Measurements from ENCODE around the gene LGMN. TPM values are rescaled to one million over a fixed set of nuclear protein-coding genes. Genes with fewer than 3 reads are reported as not detected.
A peak's percentile ranks its signal among the peaks of the same experiment; 100 is the strongest.

Gene LGMN
- total RNA-seq, 2 experiments from 2014 or later = 3.2 to 5.6 TPM

DNA sequence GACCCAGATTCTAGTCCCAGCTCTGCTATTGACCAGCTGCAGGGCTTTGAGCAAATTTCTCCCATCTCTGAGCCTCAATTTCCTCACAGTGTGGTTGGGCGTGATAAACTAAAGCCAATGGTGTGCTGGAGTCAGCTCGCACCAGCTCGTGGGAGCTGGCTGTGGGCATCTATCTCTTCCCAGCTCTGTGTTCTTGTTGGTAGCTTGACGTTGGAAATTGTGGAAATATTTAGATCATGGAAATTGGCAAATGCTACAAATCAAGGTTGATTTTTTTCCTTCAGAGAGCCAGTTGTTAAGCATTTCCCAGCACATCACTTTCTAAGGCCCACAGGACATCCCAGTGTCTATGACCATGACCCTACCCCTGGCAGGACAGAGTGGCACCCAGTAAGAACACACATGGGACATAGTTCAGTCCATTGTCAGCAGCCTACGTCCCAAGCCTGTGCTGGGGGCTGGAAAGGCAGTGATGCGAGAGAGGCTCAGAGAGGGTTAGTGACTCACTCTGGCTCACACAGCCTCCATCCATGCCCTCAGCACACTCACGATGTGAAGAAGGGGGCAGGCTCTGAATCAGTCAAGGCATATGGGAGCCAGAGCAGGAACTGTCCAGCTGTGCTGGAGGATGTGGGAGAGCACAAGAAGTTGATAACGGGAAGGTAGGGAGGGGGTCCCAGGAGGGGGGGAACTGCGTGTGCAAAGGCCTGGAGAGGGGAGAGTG is 77.6 kb downstream of the LGMN start:
- Mint-ChIP-seq H3K27me3 (no peaks in the 10 kb centered on the region), H3K9me3 (ENCODE audit: low read depth) (no peaks in the 10 kb centered on the region), H3K36me3 (ENCODE audit: low read depth) (peaks cover 45% of the 10 kb centered on the region), H3K4me3 (no peak overlapping the region), H3K27ac (peak overlapping the region; percentile 79), H3K4me1 (peaks cover 80% of the 10 kb centered on the region)
- intact Hi-C loops (cut with DNase I, micrococcal nuclease) = no loop called here
- ATAC-seq = peak; percentile 80
- ChIA-PET POLR2A (no interaction called here), CTCF (interaction anchor here (0.8 to 1.4 kb wide), 7 partner anchors 17 to 424 kb away, joined by 3 to 6 read pairs (median 3); no protein-coding TSS in a partner anchor)
- peak; percentile 62 for DNase-seq

DNA sequence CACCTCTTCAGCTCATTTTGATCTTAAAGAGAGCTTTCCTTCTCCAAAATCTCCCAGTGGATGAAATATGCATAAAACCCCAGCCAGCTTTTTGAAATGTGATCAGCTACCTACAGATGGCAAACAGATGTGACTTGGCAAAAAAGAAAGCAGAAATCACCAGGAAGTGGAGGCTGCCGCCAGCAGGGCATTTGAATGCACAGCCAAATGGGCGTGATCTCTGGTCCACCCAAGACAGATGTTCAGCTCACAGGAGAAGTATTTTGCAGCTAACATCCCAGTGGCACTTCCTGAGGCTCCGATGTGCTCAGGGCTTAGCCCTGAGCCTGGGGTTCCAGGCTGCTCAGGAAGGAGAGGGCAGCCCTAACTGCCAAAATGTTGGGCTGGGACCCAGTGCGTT is 78.3 kb downstream of the LGMN start:
- Mint-ChIP-seq H3K27me3 (no peaks in the 10 kb centered on the region), H3K27ac (peak overlapping the region; percentile 59), H3K4me3 (no peak overlapping the region), H3K9me3 (ENCODE audit: low read depth) (no peaks in the 10 kb centered on the region), H3K4me1 (peaks cover 78% of the 10 kb centered on the region), H3K36me3 (ENCODE audit: low read depth) (peaks cover 49% of the 10 kb centered on the region)
- ChIA-PET POLR2A (no interaction called here), CTCF (interaction anchor here (0.8 to 1.4 kb wide), 9 partner anchors 10 to 424 kb away, joined by 3 to 6 read pairs (median 3); no protein-coding TSS in a partner anchor)
- ATAC-seq = no peak
- DNase-seq = peak; percentile 49
- intact Hi-C loops (cut with DNase I, micrococcal nuclease) = no loop called here

DNA sequence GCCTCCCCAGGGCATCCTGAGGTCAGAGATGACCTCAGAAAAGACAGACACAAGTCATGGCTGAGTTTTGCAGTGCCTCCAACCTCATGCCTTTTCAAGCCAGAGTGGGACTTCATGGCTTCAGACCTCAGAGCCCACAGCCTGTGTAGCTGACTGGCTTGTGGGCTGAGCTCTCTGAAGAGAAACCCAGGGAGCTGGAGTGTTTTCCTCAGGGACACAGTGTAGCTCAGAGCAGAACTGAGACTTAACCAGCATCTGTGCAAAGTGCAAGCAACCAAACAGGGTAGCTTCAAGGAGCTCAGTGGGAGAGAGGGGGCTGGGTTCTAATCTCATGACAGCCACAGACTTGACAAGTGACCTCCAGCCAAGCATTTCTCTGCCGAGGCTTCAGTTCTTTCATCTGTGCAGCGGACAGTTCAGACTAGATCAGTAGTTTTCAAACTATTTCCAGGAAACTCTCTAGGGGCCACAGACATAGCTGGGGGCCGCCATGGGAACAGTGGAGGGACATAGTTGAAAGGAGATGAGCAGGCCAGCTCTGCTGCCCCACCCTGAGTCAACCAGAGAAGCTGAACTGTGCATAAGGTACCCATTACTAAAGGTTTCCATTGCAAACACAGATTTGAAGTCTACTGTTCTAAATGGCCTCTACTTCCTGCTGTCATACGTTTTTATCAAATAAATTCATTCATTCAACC is 80.0 kb downstream of the LGMN start:
- H3K4me1 Mint-ChIP-seq = peaks cover 77% of the 10 kb centered on the region
- CTCF ChIA-PET = interaction anchor here (0.6 to 1.5 kb wide), 6 partner anchors 9 to 133 kb away, joined by 3 to 9 read pairs (median 3); no protein-coding TSS in a partner anchor

DNA sequence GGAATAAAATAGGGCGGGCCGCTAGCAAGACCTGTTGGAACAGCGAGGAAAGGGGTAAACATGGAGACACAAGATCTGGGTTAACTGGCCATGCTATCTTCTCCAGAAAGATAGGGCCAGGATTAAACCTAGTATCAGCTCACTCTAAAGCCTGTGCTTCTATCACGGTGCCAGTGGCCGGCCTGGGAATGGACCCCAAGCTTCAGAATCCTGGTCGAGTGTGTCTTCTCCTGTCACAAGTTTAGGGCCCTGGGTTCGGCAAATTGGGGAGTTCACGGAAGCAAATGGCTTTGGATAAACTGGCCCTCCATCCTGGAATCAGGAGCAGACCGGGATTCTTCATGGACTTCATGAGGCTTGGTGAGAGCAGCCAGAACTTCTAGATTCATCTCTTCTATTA is 82.2 kb downstream of the LGMN start:
- intact Hi-C loops (cut with DNase I, micrococcal nuclease) = no loop called here
- ChIA-PET CTCF (interaction anchor here (0.7 to 1.4 kb wide), 4 partner anchors 12 to 52 kb away, joined by 3 read pairs; no protein-coding TSS in a partner anchor), POLR2A (interaction anchor here (0.9 kb wide), 1 partner anchor 13 kb away, joined by 3 read pairs; no protein-coding TSS in a partner anchor)
- no peaks in the 10 kb centered on the region for H3K9me3 Mint-ChIP-seq (ENCODE audit: low read depth)
- H3K27me3 Mint-ChIP-seq = no peaks in the 10 kb centered on the region
- H3K27ac Mint-ChIP-seq = peak overlapping the region; percentile 81
- DNase-seq (no peak), ATAC-seq (no peak)
- H3K36me3 Mint-ChIP-seq (ENCODE audit: low read depth) = peaks cover 72% of the 10 kb centered on the region
- H3K4me3 Mint-ChIP-seq = no peak overlapping the region
- peaks cover 85% of the 10 kb centered on the region for H3K4me1 Mint-ChIP-seq

More for the DNA sequence above, 80.0 kb downstream of the LGMN start:
- peak overlapping the region; percentile 78 for H3K27ac Mint-ChIP-seq
- DNase-seq (peak; percentile 64), ATAC-seq (peak; percentile 82)
- H3K4me3 Mint-ChIP-seq = no peak overlapping the region
- H3K27me3 Mint-ChIP-seq = no peaks in the 10 kb centered on the region
- peaks cover 55% of the 10 kb centered on the region for H3K36me3 Mint-ChIP-seq (ENCODE audit: low read depth)
- POLR2A ChIA-PET = interaction anchor here (0.6 to 1.2 kb wide), 3 partner anchors 9 to 663 kb away, joined by 4 to 7 read pairs (median 5); no protein-coding TSS in a partner anchor
- intact Hi-C loops (cut with DNase I, micrococcal nuclease) = loop anchor here in 1 of 2 experiments (1.0 to 2.0 kb wide), 2 partner anchors 9 to 18 kb away; no protein-coding TSS in a partner anchor
- no peaks in the 10 kb centered on the region for H3K9me3 Mint-ChIP-seq (ENCODE audit: low read depth)

DNA sequence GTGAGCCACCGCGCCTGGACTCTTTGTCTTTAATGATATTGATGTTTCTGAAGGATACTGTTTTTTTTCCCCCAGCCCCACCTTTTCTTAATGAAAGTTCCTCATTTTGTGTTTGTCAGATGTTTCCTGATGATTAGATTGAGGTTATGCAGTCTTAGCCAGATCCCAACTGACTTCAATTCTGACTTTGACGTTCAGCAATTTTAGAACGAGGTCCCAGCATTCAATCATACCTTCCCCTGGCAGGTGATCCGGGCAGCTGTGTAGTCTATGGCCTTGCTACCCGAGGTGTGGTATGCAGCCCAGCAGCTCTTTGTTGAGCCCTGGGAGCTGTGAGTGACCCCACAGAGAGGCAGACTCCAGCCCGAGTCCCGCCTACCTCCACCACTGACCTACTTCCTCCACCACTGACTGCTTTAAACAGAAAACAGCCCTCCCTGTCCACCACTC is 82.7 kb downstream of the LGMN start:
- peak overlapping the region; percentile 81 for H3K27ac Mint-ChIP-seq
- H3K4me3 Mint-ChIP-seq = peak overlapping the region; percentile 7
- no peaks in the 10 kb centered on the region for H3K9me3 Mint-ChIP-seq (ENCODE audit: low read depth)
- H3K36me3 Mint-ChIP-seq (ENCODE audit: low read depth) = peaks cover 71% of the 10 kb centered on the region
- no peaks in the 10 kb centered on the region for H3K27me3 Mint-ChIP-seq
- intact Hi-C loops (cut with DNase I, micrococcal nuclease) = no loop called here
- ATAC-seq (no peak), DNase-seq (no peak)
- CTCF ChIA-PET = interaction anchor here (1.0 to 1.2 kb wide), 2 partner anchors 13 to 52 kb away, joined by 3 read pairs; no protein-coding TSS in a partner anchor
- POLR2A ChIA-PET = no interaction called here
- H3K4me1 Mint-ChIP-seq = peaks cover 82% of the 10 kb centered on the region

DNA sequence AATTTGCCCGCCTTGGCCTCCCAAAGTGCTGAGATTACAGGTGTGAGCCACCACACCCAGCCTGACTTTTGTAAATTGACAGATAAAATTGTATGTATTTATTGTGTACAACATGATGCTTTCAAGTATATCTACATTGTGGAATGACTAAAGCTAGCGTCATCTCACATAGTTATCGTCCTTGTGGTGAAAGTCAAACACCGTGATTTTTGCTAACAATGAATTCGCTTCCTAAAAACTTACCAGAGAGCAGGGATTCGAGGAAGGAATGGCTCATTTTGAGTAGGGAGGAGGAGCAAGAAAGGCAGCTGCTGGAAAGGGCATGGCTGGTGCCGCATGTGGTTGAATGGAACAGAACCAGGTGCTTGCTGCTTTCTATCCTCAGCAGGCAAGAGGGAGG is 85.4 kb downstream of the LGMN start:
- Mint-ChIP-seq H3K9me3 (ENCODE audit: low read depth) (no peaks in the 10 kb centered on the region), H3K36me3 (ENCODE audit: low read depth) (peaks cover 84% of the 10 kb centered on the region), H3K4me1 (peaks cover 82% of the 10 kb centered on the region), H3K4me3 (no peak overlapping the region), H3K27ac (no peak overlapping the region), H3K27me3 (no peaks in the 10 kb centered on the region)
- ATAC-seq = no peak
- POLR2A ChIA-PET = no interaction called here
- DNase-seq = no peak
- intact Hi-C loops (cut with DNase I, micrococcal nuclease) = no loop called here
- CTCF ChIA-PET = interaction anchor here (1.6 kb wide), 1 partner anchor 12 kb away, joined by 3 read pairs; no protein-coding TSS in a partner anchor

DNA sequence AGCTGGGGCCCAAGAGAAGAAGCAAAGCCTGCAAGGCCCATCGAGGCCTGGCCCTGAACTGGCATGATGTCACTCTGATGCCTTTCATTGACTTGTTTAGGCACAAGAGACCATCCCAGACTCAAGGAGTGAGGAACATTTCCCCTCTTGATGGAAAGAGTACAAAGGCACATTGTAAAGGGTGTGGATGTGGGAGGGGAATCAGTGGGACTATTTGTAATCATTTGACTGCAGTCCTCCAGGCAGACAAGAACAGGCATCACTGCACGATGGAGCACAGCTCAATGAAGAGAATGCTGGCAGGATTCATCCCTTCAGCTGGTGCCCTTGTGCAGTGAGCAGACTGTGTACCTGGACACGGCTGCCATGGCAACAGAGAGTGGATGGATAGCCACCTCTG is 87.9 kb downstream of the LGMN start:
- Mint-ChIP-seq H3K36me3 (ENCODE audit: low read depth) (peaks cover 84% of the 10 kb centered on the region), H3K27ac (peak overlapping the region; percentile 64)
- CTCF ChIA-PET = no interaction called here

DNA sequence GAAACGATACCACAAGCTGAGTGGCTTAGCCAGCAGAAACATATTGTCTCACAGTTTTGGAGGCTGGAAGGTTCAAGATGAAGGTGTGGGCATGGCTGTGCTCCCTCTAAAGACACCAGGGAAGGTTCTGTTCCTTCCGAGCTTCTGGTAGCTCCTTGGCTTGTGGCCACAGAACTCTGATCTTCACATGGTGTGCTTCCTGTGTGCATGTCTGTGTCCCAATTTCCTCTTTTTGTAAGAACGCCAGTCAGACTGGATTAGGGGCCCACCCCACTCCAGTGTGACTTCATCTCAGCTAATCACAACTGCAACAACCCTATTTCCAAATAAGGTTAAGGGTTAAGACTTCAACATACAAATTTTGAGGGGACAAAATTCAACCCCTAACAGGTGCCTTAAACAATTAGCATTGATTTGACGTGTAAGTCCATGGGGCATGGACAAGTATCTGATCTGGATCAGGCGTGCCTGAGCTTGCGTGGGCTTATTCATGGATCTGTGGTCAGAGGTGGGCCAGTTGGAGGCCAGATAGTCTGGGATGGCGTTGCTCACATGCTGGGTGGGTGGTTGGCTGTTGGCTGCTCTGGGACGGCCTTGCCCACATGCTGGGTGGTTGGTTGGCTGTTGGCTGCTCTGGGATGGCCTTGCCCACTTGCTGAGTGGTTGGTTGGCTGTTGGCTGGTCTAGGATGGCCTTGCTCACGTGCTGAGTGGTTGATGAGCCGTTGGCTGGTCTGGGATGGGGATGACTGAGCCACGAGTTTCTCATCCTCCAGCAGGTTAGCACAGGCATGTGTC is 88.5 kb downstream of the LGMN start:
- CTCF ChIA-PET = no interaction called here
- no peak for ATAC-seq

More for the DNA sequence above, 87.9 kb downstream of the LGMN start:
- POLR2A ChIA-PET = no interaction called here
- intact Hi-C loops (cut with DNase I, micrococcal nuclease) = no loop called here
- no peak for ATAC-seq
- DNase-seq = no peak
- Mint-ChIP-seq H3K4me1 (peaks cover 85% of the 10 kb centered on the region), H3K4me3 (no peak overlapping the region), H3K27me3 (no peaks in the 10 kb centered on the region), H3K9me3 (ENCODE audit: low read depth) (no peaks in the 10 kb centered on the region)

DNA sequence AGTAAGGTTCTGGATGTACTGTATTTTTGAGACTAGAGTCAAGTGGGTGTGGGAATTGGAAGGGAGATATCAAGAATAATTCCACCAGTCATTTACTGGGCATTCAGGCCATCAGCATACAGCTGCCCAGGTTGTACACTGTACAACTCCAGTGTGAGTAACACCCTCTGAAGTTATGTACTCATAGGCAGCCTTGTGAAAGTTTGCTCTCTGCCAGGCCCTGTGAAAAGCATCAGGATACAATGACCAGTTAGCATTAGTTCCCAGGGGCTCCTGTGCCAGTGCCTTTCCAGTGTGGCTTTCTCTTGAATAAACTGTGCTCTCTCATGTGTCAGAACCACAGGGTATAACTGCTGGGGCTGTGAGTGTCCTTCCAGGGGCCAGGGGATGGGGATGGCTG is 89.7 kb downstream of the LGMN start:
- ChIA-PET CTCF (interaction anchor here (1.1 kb wide), 1 partner anchor 49 kb away, joined by 3 read pairs; no protein-coding TSS in a partner anchor), POLR2A (no interaction called here)
- no peaks in the 10 kb centered on the region for H3K9me3 Mint-ChIP-seq (ENCODE audit: low read depth)
- H3K4me3 Mint-ChIP-seq = no peak overlapping the region
- intact Hi-C loops (cut with DNase I, micrococcal nuclease) = loop anchor here (10.0 kb wide), 2 partner anchors 104 to 794 kb away; partner anchors contain the start of gene TC2N (in 1 of the 2)
- H3K4me1 Mint-ChIP-seq = peaks cover 85% of the 10 kb centered on the region
- peak overlapping the region; percentile 52 for H3K27ac Mint-ChIP-seq
- DNase-seq = no peak
- H3K36me3 Mint-ChIP-seq (ENCODE audit: low read depth) = peaks cover 83% of the 10 kb centered on the region
- no peaks in the 10 kb centered on the region for H3K27me3 Mint-ChIP-seq
- ATAC-seq = no peak

More for the DNA sequence above, 88.5 kb downstream of the LGMN start:
- H3K4me3 Mint-ChIP-seq = no peak overlapping the region
- no peaks in the 10 kb centered on the region for H3K9me3 Mint-ChIP-seq (ENCODE audit: low read depth)
- H3K27ac Mint-ChIP-seq = peak overlapping the region; percentile 64
- DNase-seq = no peak
- no peaks in the 10 kb centered on the region for H3K27me3 Mint-ChIP-seq
- H3K36me3 Mint-ChIP-seq (ENCODE audit: low read depth) = peaks cover 86% of the 10 kb centered on the region
- POLR2A ChIA-PET = no interaction called here
- H3K4me1 Mint-ChIP-seq = peaks cover 87% of the 10 kb centered on the region
- intact Hi-C loops (cut with DNase I, micrococcal nuclease) = loop anchor here (10.0 kb wide), 2 partner anchors 105 to 795 kb away; partner anchors contain the start of gene TC2N (in 1 of the 2)

DNA sequence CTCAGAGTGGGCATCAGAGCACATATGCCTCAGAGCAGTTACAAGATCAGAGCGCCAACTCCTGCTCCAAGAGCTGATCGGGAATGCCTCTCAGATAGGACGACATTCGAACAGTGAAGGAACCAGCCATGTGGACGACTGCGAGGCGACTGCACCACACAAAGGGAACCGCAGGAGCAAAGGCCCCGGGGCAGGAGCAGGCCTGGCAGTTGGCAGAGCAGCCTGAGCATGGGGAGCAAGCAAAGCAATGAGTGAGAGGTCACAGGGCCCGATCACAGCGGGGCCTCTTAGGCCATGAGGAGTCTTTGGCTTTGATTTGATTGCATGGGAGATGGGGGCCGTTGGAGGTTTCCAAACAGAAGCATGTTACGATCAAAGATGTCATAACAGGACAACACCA is 90.3 kb downstream of the LGMN start:
- Mint-ChIP-seq H3K4me3 (no peak overlapping the region), H3K27me3 (no peaks in the 10 kb centered on the region), H3K4me1 (peaks cover 88% of the 10 kb centered on the region), H3K9me3 (ENCODE audit: low read depth) (no peaks in the 10 kb centered on the region), H3K27ac (peak overlapping the region; percentile 52), H3K36me3 (ENCODE audit: low read depth) (peaks cover 83% of the 10 kb centered on the region)
- DNase-seq = no peak
- intact Hi-C loops (cut with DNase I, micrococcal nuclease) = loop anchor here (10.0 kb wide), 2 partner anchors 103 to 793 kb away; partner anchors contain the start of gene TC2N (in 1 of the 2)
- ChIA-PET POLR2A (no interaction called here), CTCF (interaction anchor here (1.1 kb wide), 1 partner anchor 49 kb away, joined by 3 read pairs; no protein-coding TSS in a partner anchor)
- no peak for ATAC-seq

All from activated CD4-positive, alpha-beta T cell treated with anti-CD3 and anti-CD28 coated beads for 36 hours (primary cell).